HG03175 (cell line): ENCODE data around the gene EDC3.
"Not testable (repeated sequence)": the region's sequence is repeated elsewhere in the genome, so short reads cannot be mapped to it uniquely, and the experiment has no call there.

Source experiments
- ATAC-seq: cut with Tn5 transposase; IDR thresholded peaks from one replicate; pipeline ENCODE4 v1.9.1; 2021; ENCODE audit warnings: mild to moderate bottlenecking, moderate library complexity; ENCODE audit not compliant: unreplicated experiment

Gene EDC3, protein sequence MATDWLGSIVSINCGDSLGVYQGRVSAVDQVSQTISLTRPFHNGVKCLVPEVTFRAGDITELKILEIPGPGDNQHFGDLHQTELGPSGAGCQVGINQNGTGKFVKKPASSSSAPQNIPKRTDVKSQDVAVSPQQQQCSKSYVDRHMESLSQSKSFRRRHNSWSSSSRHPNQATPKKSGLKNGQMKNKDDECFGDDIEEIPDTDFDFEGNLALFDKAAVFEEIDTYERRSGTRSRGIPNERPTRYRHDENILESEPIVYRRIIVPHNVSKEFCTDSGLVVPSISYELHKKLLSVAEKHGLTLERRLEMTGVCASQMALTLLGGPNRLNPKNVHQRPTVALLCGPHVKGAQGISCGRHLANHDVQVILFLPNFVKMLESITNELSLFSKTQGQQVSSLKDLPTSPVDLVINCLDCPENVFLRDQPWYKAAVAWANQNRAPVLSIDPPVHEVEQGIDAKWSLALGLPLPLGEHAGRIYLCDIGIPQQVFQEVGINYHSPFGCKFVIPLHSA

GRCh38 chr15:74695597-74696397, at the start of gene EDC3:
EDC3 (minus strand) TSS chr15:74696024; CDS start chr15:74675124, 20,900 bp downstream.
- ATAC-seq, result peak; percentile 91

GRCh38 chr15:74742422-74742821, 46.6 kb upstream of the EDC3 start:
- no peak for ATAC-seq

- not testable (repeated sequence) for ATAC-seq
Measured at GRCh38 chr15:74738239-74738638, 42.4 kb upstream of the EDC3 start.

DNA sequence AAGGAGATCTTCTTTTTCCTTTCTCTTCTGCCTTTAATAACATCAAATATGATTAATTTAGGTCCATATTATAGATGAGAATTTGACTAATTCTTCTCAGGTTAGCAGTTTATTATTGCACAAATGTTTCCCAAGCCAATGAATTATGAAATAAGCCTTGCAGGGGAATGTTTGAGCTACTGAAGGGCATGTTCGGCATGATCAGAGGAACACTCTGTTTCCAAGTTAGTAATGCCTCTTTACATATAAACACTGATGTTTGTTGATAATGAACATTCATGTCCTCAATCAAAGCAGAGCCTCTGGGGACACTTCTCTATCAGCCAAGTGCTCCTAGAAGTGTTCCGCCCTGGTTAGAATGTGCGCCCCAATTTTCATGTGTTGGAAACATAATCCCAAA, 39.5 kb upstream of the EDC3 start:
- no peak for ATAC-seq

DNA sequence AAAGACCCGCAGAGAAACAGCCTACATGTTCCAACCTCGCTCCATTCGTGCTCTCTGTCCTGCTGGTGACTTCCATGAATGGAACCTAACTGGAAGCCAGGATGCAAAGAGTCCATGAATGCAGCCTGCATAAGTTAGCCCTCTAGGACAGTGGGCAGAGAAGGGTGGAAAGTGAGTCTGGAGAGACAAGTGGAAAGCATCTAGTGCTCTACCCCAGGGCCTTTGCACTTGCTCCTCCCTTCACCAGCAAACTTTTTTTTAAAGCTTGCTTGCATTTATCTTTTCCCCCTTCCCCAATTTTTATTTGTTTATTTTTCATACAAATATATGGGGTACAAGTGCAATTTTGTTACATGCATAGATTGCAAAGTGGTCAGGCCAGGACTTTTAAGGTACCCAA, 37.4 kb upstream of the EDC3 start:
- no peak for ATAC-seq

- ATAC-seq, result no peak
Measured at GRCh38 chr15:74732846-74733245, 37.0 kb upstream of the EDC3 start.

- no peak for ATAC-seq
Measured at GRCh38 chr15:74730619-74731316, 34.9 kb upstream of the EDC3 start.

DNA sequence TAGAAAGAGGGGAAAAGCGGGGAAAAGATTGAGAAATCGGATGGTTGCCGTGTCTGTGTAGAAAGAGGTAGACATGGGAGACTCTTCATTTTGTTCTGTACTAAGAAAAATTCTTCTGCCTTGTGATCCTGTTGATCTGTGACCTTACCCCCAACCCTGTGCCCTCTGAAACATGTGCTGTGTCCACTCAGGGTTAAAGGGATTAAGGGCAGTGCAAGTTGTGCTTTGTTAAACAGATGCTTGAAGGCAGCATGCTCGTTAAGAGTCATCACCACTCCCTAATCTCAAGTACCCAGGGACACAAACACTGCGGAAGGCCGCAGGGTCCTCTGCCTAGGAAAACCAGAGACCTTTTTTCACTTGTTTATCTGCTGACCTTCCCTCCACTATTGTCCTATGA, 33.5 kb upstream of the EDC3 start:
- not testable (repeated sequence) for ATAC-seq

DNA sequence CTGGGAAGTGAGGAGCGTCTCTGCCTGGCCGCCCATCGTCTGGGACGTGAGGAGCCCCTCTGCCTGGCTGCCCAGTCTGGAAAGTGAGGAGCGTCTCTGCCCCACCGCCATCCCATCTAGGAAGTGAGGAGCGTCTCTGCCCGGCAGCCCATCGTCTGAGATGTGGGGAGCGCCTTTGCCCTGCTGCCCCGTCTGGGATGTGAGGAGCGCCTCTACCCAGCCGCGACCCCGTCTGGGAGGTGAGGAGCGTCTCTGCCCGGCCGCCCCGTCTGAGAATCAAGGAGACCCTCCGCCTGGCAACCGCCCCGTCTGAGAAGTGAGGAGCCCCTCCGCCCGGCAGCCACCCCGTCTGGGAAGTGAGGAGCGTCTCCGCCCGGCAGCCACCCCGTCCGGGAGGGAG, 32.9 kb upstream of the EDC3 start:
- ATAC-seq, result not testable (repeated sequence)

DNA sequence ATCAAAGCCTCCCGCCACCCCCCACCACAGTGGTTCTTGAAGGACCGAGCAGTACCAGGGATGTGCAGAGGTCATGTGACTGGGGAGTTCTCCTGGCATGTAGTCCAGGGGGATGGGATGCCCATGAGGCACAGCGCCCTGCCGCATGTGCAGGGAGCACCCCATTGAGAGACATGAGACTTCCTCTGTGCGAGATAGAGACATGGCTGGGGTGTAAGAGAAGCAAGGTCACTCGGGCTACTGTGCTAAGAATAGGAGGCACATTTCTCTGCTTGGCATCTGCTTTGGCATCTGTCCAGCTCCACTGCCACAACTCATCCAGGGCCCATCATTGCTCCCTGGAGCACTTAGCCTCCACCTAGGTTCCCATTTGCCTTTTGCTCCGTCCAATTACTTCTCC, 31.9 kb upstream of the EDC3 start:
- no peak for ATAC-seq

- ATAC-seq, result no peak
Measured at GRCh38 chr15:74726774-74727164, 30.9 kb upstream of the EDC3 start.

- no peak for ATAC-seq
Measured at GRCh38 chr15:74725845-74726773, 30.3 kb upstream of the EDC3 start.

GRCh38 chr15:74725225-74725774, 29.5 kb upstream of the EDC3 start, which contains the start of gene CYP1A1:
CYP1A1 (minus strand) TSS chr15:74725528; CDS start chr15:74723097, 2,431 bp downstream.
- no peak for ATAC-seq

- ATAC-seq, result no peak
Measured at GRCh38 chr15:74724570-74725224, 28.9 kb upstream of the EDC3 start.

- no peak for ATAC-seq
Measured at GRCh38 chr15:74723754-74724334, 28.0 kb upstream of the EDC3 start.

DNA sequence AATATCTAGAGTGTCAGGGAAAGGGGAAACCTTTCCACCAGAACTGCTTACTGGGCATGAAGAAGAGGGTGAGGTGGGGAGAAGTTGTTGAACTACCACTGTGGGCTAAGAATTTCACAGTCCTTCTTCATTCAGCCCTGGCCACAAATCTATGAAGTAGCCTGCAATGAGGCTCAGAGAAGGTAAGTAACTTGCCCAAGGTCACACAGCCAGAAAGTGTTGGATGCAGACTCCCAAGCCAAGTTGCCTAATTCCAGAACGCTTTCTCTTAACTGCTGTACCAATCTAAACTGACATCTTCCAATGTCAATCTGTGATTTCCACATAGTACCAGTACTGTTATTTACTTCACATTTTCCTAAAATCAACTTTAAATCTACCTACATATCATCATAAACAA, 27.4 kb upstream of the EDC3 start:
- no peak for ATAC-seq

- ATAC-seq, result no peak
Measured at GRCh38 chr15:74722591-74722990, 26.8 kb upstream of the EDC3 start.

DNA sequence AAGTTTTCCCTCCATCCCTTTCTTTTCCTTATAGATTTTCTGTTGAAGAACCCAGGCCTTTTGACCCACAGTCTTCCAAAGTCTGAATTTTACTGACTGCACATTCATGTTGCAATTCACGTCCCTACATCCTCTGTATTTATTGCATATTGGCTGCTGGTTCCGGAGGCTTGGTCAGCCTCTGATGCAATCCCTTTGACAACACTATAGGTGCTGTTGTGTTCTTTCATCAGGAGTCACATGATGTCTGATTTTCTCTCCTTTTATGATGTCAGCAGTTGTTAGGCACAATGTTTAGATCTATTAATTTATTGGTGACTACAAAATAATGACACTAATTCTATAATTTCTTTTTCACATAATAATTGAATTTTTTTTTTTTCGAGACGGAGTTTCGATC, 20.8 kb upstream of the EDC3 start:
- ATAC-seq, result no peak

GRCh38 chr15:74712311-74712710, 16.5 kb upstream of the EDC3 start:
- ATAC-seq, result no peak
